WTC11 (cell line): ENCODE results near the gene SDHAF3.

Source experiments
- CREB1 ChIP-seq: sonication (generic); formaldehyde crosslinking; IDR thresholded peaks from 2 replicates; pipeline ENCODE4 v1.8.0; 2023; ENCODE audit warnings: mild to moderate bottlenecking, missing genetic modification reagents
- GABPB1 ChIP-seq: sonication (generic); formaldehyde crosslinking; IDR thresholded peaks from 2 replicates; pipeline ENCODE4 v1.8.1; 2023; ENCODE audit warnings: mild to moderate bottlenecking, missing genetic modification reagents
- RORB ChIP-seq: fragments of 250-450 bp; sonication (Bioruptor Pico); IDR thresholded peaks from 2 replicates; pipeline ENCODE4 v1.9.0; 2021; ENCODE audit warnings: mild to moderate bottlenecking
- ZNF416 ChIP-seq: fragments of 250-450 bp; sonication (Bioruptor Pico); IDR thresholded peaks from 2 replicates; pipeline ENCODE4 v1.9.0; 2021; ENCODE audit warnings: mild to moderate bottlenecking, inconsistent platforms
- TF ChIP-seq, protein P1 (sequence below): fragments of 200-600 bp; IDR thresholded peaks from 2 replicates; pipeline ENCODE4 v1.8.0; 2022; ENCODE audit warnings: antibody characterized with exemption
- TF ChIP-seq, protein P2 (sequence below): sonication (generic); formaldehyde crosslinking; IDR thresholded peaks from 2 replicates; pipeline ENCODE4 v1.8.1; 2022; ENCODE audit warnings: low read depth, missing genetic modification reagents, borderline replicate concordance

DNA sequence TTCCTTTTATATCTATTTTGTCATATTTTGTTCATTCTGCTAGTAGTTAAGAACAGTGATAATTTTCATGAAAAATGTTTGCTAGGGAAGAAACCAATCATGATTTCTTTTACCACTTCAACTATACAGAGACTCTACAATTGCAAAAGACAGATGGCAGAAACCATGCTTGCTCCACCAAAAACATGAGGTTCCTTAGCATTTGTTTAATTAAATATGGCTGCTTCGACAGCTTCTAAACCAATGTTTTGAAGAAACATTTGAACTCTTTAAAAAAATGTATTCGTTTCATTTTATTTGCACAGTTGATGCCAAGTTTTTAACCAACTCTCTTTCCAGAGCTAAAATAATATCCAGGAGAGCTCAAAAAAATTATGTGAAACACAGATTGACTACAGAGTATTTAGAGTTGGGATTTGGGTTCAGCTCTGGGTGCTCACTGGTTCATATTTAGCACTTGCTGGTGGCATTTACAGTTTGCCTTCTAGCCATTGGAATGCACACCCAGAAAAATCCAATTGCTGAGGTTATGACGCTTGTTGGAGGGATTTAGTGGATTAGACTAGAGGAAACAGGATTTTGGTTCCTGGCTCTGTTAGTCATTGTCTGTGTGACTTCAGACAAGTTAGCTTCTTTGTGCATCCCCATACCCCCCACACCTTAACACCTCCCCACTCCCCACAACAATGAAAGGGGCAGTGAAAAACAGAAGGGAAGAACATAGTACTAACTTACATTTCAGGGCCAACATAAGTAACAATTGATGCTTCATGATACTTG lies 35.8 kb upstream of the SDHAF3 start:
- TF ChIP-seq, protein P1, sequence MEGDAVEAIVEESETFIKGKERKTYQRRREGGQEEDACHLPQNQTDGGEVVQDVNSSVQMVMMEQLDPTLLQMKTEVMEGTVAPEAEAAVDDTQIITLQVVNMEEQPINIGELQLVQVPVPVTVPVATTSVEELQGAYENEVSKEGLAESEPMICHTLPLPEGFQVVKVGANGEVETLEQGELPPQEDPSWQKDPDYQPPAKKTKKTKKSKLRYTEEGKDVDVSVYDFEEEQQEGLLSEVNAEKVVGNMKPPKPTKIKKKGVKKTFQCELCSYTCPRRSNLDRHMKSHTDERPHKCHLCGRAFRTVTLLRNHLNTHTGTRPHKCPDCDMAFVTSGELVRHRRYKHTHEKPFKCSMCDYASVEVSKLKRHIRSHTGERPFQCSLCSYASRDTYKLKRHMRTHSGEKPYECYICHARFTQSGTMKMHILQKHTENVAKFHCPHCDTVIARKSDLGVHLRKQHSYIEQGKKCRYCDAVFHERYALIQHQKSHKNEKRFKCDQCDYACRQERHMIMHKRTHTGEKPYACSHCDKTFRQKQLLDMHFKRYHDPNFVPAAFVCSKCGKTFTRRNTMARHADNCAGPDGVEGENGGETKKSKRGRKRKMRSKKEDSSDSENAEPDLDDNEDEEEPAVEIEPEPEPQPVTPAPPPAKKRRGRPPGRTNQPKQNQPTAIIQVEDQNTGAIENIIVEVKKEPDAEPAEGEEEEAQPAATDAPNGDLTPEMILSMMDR, result no peak
- no peak for TF ChIP-seq ZNF416 (CRISPR knock-in tag)
- TF ChIP-seq RORB (CRISPR knock-in tag), result no peak
- TF ChIP-seq GABPB1 (CRISPR knock-in tag), result no peak
- no peak for TF ChIP-seq CREB1 (CRISPR knock-in tag)
- TF ChIP-seq, protein P2, sequence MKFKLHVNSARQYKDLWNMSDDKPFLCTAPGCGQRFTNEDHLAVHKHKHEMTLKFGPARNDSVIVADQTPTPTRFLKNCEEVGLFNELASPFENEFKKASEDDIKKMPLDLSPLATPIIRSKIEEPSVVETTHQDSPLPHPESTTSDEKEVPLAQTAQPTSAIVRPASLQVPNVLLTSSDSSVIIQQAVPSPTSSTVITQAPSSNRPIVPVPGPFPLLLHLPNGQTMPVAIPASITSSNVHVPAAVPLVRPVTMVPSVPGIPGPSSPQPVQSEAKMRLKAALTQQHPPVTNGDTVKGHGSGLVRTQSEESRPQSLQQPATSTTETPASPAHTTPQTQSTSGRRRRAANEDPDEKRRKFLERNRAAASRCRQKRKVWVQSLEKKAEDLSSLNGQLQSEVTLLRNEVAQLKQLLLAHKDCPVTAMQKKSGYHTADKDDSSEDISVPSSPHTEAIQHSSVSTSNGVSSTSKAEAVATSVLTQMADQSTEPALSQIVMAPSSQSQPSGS (CRISPR knock-in tag), result no peak
